ENCODE data around the gene ZFYVE21. TPM values are rescaled to one million over a fixed set of nuclear protein-coding genes. Genes with fewer than 3 reads are reported as not detected.

ZFYVE21 gene
- total RNA-seq, 1 experiment from 2014 or later, result 22.1 TPM

- in situ Hi-C loops (cut with HindIII; ENCODE audit: low pct_unique_long_range_greater_than_20kb, low sequenced_read_pairs), result no loop called here
- no peak for DNase-seq (ENCODE audit: low read depth, low spot score)
These were observed 14.2 kb downstream of the ZFYVE21 start for GRCh38 chr14:103729496-103730448.

DNA sequence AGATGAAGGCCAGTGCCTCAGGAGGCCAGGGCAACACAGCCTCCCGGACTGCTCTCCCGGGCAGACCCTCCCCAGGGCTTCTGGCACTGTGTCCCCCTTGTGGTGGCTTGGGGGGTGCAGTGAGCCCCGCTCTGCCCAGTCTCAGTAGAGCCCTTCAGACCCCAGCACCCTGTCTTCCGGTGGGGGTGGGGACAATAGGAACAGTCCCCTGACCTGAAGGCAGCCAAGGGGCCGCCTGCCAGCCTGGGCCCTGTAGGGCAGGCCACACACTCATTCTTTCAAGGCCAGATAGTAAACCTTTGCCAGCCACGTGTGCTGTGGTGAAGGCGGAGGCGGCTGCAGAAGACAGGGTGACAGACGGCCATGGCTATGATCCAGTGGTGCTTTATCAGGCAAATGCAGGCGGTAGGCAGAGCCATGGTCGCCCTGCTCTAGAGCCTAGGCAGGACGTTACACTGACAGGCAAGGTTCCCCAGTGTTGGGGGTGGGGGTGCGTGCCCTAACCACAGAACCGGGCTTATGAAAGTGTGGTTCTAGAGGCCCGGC is 15.0 kb downstream of the ZFYVE21 start:
- in situ Hi-C loops (cut with HindIII; ENCODE audit: low pct_unique_long_range_greater_than_20kb, low sequenced_read_pairs), result no loop called here
- DNase-seq (ENCODE audit: low read depth, low spot score), result no peak

DNA sequence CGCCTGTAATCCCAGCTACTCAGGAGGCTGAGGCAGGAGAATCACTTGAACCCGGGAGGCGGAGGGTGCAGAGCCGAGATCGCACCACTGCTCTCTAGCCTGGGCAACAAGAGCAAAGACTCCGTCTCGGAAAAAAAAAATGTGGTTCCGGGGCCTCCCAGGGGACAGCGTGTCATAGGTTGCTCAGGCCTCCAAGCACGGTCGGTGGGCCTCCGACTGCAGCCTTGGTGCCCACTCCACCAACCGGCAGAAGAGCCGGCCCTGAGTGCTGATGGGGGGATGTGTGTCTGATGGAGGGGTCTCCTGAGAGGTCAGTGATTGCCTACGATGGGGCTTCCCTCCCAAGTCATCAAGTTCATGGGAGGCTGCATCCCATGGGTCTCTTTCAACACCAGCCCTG is 15.9 kb downstream of the ZFYVE21 start:
- no peak for DNase-seq (ENCODE audit: low read depth, low spot score)
- in situ Hi-C loops (cut with HindIII; ENCODE audit: low pct_unique_long_range_greater_than_20kb, low sequenced_read_pairs), result no loop called here

DNA sequence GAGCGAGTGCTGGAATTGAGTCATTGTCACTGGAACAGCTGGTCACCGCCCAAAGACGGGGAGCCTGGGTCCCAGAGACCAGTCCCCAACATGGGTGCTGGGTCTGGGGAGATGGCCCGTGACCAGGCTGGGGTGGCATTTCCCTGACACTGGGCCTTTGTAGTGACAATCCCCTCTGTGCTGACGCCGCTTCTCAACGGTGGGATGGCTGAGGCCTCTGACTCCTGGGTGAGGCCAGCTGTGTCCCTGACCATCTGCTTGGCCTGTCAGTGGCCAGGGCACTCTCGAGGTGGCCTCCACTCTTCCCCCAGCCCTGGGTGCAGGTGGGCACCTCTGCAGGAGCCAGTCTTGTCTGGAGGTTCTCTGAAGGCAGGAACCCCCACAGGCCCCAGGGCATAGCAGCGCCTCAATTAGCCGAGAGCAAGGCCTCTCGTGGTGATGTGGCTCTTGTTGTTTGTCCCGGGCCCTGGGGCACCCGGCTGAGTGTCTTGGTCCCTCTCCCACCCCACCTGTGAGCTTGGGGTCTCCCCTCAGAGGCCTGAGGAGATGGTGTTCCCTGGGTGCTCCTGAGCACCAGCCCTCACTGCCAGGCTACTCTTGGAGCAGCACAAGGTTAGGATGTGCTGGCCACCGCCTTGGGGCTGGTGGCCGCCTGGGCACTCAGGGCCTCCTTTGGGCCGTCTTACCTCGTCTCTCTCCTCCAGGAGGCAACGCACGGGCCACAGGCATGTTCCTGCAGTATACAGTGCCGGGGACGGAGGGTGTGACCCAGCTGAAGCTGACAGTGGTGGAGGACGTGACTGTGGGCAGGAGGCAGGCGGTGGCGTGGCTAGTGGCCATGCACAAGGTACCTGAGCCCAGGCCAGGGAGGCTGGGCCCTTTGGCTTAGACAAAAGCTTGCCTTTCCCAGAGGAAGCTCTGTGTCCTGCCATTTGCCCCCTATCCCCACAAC is 16.6 kb downstream of the ZFYVE21 start:
- in situ Hi-C loops (cut with HindIII; ENCODE audit: low pct_unique_long_range_greater_than_20kb, low sequenced_read_pairs), result no loop called here
- DNase-seq (ENCODE audit: low read depth, low spot score), result no peak

DNA sequence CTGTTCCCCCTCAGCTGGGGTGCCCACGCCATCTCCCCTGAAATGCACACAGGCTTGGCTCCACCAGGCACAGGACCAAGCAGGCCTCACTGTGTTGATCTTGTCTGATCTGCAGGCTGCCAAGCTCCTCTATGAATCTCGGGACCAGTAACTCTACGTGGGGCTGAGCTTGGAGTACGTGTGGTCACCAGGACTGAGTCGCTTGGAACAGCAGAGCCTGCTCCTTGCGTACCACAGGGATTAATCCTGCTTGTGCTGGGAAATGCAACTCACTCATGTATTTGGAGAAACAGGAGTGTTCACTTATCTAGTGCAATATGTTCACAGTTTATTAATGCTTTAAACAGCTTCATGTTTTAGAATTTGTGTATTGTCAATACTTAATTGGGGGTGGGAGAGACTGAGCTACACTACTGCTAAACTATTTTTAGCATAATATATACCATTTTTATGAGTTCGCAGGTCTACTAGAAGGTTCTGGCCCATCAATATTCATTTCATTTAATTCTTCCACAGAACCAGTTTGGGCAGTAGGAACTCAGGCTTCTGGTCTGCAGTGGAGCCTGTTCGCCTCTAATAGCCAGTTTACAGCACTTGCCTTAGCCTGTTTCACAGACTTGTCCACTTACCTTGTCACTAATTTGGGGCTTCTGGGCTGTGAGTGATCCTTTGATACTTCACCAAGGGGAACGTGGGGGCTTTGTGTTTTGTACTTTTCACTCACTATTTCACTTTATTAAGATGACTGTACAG is 17.4 kb downstream of the ZFYVE21 start:
- in situ Hi-C loops (cut with HindIII; ENCODE audit: low pct_unique_long_range_greater_than_20kb, low sequenced_read_pairs), result no loop called here
- no peak for DNase-seq (ENCODE audit: low read depth, low spot score)

DNA sequence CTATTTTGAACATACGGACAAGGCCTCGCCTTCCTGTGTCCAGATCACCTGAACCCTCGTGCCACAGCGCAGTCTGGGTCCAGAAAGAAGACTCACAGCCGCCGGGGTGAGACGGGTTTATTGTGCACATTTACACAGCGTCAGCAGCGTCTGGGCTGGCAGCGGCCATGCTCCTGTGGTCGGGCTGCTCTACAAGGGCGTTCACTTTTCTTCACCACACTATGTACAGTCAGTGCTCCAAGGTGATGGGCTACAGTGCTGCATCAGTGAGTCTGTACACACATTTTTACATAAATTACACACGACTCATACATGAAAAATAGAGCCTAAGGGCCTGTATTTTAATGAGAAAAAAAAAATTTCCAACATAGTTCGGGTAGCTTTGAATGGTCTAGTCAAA is 18.0 kb downstream of the ZFYVE21 start:
- in situ Hi-C loops (cut with HindIII; ENCODE audit: low pct_unique_long_range_greater_than_20kb, low sequenced_read_pairs), result no loop called here
- DNase-seq (ENCODE audit: low read depth, low spot score), result no peak

- no peak for DNase-seq (ENCODE audit: low read depth, low spot score)
- in situ Hi-C loops (cut with HindIII; ENCODE audit: low pct_unique_long_range_greater_than_20kb, low sequenced_read_pairs), result no loop called here
These were observed 18.7 kb downstream of the ZFYVE21 start for GRCh38 chr14:103734081-103734888.

GRCh38 chr14:103735022-103735421 is 19.4 kb downstream of the ZFYVE21 start:
- in situ Hi-C loops (cut with HindIII; ENCODE audit: low pct_unique_long_range_greater_than_20kb, low sequenced_read_pairs), result no loop called here
- no peak for DNase-seq (ENCODE audit: low read depth, low spot score)

DNA sequence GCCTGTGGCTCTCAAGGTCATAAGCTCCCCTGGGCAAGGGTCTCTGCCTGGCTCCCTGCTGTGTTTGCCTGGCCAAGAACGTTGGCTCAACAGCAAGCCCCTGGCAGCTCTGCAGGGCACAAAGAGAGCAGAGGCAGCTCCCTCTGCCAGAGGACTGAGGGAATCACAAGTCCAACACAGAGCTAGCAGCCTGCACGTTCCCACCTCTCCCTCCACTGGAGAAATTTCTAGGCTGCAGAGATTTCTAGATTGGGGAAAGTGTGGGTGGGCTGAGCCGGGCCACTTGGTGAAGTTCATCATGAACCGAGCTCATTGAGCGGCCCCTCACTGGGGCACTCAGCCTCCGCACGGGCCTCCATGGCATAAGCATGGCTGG is 19.8 kb downstream of the ZFYVE21 start:
- no peak for DNase-seq (ENCODE audit: low read depth, low spot score)
- in situ Hi-C loops (cut with HindIII; ENCODE audit: low pct_unique_long_range_greater_than_20kb, low sequenced_read_pairs), result no loop called here

DNA sequence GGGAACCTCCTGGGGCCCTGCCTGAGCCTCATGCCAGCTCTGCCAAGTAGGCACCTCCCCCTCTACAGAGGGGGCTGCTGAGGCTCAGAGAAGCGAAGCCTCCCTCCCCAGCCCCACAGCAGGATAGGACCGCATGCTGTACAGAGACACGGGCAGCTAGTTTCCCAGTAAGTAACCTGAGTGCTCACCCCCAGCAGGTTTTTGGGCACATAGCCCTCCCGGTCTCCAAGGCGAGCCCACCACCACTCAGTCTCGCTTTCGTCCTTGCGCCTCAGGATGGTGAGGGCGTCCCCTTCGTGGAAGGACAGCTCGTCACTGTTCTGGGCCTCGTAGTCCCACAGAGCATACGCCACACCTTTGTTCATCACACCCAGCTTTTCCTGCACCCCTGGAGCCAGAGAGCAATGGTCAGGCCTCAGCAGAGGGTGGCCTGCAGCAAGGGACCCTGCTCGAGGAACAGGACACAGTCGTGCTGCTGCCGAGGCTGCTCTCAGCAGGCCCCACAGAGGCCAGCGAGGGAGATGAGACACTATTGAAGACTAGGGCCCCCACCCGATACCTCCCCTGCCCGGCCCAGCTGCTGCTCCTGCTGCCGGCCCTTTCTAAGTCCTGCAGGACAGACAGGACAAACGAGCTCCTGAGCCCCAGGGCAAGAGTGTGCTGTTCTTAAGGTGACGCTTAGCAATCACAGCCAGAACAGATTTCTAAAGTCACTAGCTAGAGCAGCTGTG is 20.4 kb downstream of the ZFYVE21 start:
- DNase-seq (ENCODE audit: low read depth, low spot score), result no peak
- in situ Hi-C loops (cut with HindIII; ENCODE audit: low pct_unique_long_range_greater_than_20kb, low sequenced_read_pairs), result no loop called here

DNA sequence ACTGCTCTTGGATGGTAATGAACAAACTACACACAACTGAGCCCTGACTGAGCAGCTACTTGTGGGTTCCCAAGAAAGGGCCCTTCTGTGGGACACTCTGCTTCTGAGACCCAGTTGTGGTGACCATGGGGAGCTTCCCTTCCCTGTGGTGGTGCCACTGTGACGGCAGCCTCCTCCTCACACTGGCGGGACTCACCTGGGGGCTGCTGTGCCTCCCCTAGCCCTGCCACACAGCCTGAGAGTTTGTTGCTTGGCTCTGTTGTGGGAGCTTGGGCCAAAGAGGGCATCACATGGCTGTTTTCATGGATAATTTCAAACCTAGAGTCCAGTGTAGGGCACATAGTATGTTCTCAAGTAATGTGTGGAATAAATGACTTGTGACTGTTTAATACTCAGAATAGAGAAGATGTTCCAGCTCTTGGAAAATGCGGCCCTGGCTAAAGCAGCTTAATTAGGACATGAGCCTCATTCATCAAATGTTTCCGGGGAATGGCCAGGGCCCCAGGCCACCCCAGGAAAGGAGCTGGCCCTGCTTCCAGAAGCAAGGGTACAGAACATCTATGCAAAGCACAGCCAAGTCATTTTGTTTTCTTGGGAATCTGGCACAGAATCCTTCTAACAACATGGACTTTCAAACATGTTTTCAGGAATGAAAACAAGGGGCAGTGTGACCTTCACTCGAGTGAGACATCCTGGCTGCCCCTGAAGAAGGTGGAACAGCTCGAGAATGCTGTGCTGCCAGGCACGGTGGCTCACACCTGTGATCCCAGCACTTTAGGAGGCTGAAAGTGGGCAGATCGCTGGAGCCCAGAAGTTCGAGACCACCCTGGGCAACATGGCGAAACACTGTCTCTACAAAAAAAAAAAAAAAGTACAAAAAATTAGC is 21.2 kb downstream of the ZFYVE21 start:
- in situ Hi-C loops (cut with HindIII; ENCODE audit: low pct_unique_long_range_greater_than_20kb, low sequenced_read_pairs), result no loop called here
- DNase-seq (ENCODE audit: low read depth, low spot score), result no peak

GRCh38 chr14:103737432-103738045 is 21.9 kb downstream of the ZFYVE21 start:
- in situ Hi-C loops (cut with HindIII; ENCODE audit: low pct_unique_long_range_greater_than_20kb, low sequenced_read_pairs), result no loop called here
- DNase-seq (ENCODE audit: low read depth, low spot score), result no peak

DNA sequence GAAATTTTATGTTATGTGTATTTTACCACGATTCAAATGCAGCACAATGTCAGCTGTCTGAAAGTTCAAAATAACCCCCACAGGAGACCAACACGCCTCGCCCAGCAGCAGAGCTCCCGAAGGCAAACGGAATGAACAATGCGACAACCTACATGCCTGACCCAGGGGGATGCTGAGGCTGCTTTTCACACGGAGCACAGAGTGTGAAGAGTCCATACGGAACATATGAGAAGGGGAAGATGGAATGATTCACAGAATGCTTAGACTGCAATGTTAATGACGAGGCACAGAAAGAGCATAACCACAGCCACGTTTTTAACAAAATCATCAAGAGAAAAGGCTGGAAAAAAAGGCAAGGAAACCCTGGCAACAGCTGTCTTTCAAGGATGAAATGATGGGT is 22.6 kb downstream of the ZFYVE21 start:
- in situ Hi-C loops (cut with HindIII; ENCODE audit: low pct_unique_long_range_greater_than_20kb, low sequenced_read_pairs), result no loop called here
- no peak for DNase-seq (ENCODE audit: low read depth, low spot score)

DNA sequence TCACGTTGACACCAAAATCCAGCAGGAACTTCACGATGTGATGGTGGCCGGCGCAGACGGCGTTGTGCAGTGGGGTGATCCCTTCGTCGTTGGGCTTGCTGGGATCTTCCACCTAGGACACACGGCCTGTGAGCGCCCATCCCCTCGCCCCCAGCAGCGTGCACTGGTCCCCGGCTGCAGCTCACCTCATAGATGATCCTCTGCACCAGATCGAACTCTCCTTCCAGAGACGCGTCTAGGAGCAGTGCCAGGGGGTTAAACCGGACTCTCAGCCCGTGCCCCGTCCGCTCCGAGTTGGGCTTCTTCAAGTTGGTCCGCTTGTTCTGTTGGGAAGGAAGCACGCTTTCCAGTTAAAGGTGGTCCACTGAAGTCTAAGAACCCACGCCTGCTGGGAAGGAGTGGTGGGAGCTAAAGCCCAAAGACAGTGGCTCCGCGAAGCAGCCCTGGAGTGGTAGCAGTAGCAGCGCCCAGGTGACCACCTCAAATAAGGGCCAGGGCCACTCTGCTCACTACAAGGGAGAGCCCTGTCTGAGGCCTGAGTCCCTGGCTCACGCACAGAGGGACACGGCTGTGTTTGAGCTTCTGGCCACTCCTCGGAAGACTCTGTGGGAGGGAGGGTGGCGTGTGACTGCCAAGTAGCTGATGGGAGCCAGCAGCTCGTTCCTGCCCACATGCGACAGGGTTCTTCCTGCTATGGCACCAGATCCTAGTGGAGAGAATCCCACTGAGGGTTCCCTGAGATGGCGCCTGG is 23.3 kb downstream of the ZFYVE21 start:
- in situ Hi-C loops (cut with HindIII; ENCODE audit: low pct_unique_long_range_greater_than_20kb, low sequenced_read_pairs), result no loop called here
- DNase-seq (ENCODE audit: low read depth, low spot score), result no peak
